CD4-positive, alpha-beta T cell treated with Interferon alpha-2 for 1 hour (primary cell): ENCODE results near the gene CHST2.
A peak's percentile ranks its signal among the peaks of the same experiment; 100 is the strongest.
"Not testable (repeated sequence)": the region's sequence is repeated elsewhere in the genome, so short reads cannot be mapped to it uniquely, and the experiment has no call there.

Experiments used
- DNase-seq, 2 donors: peaks; one replicate each; pipeline ENCODE4 v3.0.0-alpha.2; 2020 to 2022

CHST2 gene, protein sequence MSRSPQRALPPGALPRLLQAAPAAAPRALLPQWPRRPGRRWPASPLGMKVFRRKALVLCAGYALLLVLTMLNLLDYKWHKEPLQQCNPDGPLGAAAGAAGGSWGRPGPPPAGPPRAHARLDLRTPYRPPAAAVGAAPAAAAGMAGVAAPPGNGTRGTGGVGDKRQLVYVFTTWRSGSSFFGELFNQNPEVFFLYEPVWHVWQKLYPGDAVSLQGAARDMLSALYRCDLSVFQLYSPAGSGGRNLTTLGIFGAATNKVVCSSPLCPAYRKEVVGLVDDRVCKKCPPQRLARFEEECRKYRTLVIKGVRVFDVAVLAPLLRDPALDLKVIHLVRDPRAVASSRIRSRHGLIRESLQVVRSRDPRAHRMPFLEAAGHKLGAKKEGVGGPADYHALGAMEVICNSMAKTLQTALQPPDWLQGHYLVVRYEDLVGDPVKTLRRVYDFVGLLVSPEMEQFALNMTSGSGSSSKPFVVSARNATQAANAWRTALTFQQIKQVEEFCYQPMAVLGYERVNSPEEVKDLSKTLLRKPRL

DNA sequence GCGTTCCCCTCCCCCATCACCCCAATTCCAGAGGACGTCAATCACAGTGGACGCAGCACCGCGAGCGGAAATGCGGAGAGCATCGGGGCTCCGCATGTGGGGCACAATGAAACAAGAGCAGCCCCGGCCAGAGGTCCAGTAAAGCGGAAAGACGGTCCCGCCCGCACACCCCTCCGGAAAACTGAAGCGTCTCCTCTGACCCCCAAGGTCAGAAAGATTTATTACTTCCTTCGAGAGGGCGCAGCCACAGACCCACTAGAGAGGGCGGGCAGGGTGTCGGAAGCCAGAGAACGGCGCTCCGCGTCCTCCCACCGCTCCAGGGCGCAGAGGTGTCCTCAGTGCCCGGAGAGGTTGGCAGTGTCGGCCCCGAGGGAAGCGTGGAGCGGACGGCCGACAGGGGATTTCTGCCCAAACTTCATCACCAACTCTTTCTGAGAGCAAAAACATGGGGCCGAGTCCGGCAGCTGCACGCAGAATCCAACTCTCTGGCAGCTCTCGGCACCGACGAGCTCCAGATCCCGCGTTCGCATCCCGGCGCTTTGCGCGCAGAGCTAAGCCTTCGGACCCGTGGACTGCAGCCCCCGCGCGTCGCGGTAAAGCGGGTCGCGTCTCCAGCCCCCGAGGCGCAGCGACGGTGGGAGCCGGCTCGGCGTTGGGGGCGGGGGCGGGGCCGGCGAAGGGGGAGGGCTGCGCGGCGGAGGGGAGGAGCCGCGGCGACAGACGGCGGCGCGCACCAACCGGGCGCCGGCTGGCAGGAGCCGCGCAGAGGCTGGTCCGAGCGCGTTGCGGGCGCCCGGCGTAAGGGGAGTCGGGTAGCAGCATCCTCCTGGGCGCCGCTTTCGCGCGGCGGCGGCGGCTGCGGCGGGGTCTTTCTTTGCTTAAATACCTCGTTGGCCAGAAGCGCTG is at the start of gene CHST2:
Gene CHST2 (plus strand): TSS at position 763 of the 906 bp plus-strand sequence. CDS start 1,046 bp downstream, outside the sequence.
- peak; percentile 67 to 70 for DNase-seq

DNA sequence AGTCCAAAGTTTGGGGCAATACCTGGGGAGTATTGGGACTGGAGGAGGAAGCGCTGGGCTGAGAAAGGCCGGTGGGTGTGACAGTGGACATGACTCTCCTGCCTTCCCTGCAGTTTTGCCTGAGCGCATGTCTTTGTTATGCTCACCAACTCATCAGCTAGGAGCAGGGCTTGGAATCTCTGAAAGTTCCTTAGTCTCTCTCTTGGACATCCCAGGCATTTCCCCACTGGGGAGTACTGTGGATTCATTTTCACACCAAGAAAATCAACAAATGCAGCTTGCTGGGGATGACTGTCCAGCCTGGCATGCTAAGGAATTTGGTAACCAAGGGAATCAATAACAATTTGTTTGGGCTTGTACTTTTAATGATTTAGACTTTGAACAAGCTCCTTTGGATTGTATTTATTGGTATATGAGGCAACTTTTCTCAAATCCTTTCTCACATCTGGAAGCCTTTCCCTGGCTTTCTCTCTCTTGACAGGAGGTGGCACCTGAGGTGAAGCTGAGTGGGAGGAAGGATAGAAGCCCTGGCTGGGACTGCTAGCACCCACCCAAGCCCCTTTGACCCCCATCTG is 48.5 kb upstream of the CHST2 start:
- no peak for DNase-seq

DNA sequence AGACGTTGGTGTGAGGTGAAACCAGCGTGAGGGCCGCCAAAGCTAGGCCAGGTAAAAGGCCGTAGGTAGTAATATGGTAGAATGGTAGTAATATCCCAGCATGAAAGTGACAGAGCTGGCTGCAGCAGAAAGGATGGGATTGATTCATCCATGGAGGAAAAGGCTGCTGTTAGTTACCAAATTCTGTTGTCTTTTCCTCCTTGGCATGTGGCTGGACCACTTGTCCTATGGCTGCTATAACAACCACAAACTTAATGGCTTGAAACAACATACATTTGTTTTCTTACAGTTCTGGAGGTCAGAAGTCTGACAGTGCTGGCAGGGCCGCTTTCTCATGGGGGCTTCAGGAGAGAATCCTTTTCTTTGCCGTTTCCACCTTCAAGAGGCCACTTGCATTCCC is 47.8 kb upstream of the CHST2 start:
- no peak for DNase-seq

DNA sequence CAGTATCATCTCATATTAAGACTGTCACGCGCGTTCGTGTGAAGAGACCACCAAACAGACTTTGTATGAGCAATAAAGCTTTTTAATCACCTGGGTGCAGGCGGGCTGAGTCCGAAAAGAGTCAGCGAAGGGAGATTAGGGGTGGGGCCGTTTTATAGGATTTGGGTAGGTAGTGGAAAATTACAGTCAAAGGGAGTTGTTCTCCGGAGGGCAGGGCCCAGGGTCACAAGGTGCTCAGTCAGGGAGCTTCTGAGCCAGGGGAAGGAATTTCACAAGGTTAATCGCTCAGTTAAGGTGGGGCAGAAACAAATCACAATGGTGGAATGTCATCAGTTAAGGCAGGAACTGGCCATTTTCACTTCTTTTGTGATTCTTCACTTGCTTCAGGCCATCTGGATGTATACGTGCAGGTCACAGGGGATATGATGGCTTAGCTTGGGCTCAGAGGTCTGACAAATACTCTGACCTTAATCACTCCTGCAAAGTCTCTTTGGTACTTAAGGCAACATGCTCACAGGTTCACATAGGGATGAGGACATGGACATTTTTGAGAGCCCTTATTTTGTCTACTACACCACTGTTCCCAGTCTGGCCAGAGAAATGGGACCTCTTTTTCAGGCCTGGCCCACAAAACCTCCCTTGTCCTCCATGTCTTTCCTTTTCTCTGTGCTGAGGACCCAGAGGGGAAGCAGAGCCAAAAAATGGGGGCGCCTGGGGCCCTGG is 47.1 kb upstream of the CHST2 start:
- not testable (repeated sequence) for DNase-seq

DNA sequence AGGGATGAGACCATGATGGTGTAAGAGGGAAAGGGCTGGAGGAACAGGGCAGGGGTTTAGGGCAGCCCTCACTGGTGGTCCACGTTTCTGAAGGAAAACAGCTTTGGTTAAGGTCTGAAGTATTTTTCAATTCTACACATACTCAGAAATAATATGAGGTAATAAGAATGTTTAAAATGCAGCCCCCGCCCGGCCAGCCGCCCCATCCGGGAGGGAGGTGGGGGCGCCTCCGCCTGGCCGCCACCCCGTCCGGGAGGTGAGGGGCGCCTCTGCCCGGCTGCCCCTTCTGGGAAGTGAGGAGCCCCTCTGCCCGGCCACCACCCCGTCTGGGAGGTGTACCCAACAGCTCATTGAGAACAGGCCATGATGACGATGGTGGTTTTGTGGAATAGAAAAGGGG is 46.0 kb upstream of the CHST2 start:
- not testable (repeated sequence) for DNase-seq

DNA sequence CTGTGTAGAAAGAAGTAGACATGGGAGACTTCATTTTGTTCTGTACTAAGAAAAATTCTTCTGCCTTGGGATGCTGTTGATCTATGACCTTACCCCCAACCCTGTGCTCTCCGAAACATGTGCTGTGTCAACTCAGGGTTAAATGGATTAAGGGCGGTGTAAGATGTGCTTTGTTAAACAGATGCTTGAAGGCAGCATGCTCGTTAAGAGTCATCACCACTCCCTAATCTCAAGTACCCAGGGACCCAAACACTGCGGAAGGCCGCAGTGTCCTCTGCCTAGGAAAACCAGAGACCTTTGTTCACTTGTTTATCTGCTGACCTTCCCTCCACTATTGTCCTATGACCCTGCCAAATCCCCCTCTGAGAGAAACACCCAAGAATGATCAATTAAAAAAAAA is 45.6 kb upstream of the CHST2 start:
- DNase-seq, result not testable (repeated sequence)

DNA sequence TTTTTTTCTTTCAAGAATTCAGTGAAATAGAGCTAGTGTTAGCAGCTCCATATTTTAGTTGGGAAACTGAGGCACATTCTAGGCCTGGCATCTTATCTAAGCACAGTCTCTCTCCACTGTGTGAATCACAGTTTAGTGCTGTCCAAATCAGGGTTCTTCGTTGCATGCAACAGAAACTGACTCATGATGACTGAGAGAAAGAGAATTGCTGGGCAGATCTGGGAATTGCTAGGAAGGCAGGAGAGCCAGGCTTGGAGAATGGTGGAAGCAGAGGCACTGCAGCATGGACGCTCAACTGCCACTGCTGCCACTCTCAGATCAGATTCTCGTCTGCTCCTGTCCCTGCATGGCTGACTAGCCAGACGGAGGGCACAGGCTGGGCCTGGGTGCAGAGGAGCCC is 40.7 kb upstream of the CHST2 start:
- DNase-seq, result no peak

DNA sequence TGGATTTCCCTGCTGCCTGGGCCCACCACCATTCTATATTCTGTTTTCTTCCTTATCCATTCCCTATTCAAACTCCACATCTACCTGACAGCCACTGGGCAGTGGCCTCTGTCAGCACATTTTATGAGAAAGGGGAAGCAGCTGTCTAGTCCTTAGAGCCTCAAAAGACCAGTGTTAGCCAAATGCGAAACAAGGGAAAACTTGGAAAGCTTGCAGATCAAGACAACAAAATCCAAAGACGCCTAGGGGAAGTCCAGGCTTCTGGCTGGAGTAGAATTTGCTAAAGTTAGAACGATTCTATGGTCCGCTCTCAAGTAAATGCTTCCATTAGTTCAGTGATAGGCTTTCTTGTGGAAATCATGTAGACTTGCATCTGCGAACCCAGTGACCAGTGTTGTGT is 39.4 kb upstream of the CHST2 start:
- no peak for DNase-seq

DNA sequence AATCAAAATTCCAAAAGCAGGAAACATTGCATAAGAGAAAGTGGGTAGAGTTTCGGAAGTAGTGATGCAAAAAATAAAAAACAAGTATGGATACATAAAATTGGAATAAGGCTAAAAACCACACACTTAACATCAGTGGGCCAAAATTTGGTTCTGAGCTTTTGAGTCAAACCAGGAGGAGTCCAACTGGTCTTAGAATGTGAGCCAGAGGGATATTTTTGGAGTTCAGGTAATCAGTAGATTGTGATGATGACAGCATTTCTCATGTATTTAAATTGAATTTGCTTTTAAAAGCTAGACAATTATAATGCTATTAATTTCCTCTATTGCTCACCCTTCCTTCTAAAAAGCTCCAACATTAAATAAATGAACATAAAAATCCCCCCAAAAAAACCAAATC is 38.2 kb upstream of the CHST2 start:
- no peak for DNase-seq

DNA sequence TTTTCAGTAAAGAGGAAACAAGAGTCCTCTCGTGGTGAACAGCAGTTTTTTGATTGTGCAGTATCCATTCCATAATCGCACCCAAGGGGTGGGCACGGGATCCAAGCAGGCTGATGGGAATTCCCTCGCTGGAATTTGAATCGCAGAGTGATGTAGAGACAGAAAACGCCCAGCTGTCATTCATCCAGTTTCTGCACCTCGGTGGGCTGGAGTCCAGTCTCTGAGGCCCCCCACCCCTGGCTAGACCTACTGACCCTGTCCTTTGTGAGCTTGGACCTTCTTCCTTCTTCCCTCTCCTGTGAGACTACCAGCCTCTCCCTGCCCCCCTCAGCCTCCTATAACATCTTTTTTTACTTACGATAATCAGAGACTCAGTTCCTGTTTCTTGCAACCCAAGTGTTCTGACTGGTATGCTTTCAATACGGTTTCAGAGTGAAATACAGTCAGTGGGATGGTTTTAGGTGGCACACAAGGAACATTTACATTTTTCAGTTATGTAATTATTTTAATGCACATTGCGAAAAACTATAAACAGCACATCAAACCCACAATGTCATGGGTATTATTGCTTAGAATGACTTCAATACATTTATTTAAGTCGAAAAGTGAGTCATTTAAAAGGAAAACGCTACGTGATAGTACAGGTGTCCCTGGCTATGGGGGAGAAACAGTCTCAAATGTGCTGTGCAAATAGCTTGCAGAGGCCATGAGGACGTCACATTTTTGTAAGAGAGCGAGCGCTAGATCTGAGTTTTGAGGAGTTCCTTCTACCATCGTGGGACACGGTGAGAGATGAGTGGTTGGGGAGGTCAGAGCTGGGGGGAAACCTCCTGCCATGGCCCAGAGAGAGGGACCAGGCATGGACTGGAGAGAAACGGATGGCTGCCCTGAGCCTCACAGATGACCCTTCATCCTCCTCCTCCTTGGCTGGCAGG is 37.5 kb upstream of the CHST2 start:
- peak in 1 of 2 donors; percentile 15 for DNase-seq

DNA sequence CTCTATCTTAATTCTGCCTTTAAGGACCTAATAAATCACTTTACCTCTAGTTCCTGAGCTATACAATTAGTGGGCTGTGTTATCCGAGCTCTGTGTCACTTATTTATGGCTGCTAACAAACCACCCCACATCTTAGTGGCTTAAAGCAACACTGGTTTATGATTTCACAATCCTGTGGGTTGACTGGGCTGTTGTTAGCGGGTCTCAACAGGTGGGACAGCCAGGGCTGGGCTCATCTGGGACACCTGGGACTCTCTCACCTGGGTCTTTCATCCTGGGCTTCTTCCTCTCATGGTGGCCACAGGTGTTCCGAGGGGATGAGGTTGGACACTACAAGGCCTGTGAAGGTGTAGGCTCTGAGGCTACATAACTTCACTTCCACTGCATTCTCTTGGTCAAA is 35.8 kb upstream of the CHST2 start:
- no peak for DNase-seq

DNA sequence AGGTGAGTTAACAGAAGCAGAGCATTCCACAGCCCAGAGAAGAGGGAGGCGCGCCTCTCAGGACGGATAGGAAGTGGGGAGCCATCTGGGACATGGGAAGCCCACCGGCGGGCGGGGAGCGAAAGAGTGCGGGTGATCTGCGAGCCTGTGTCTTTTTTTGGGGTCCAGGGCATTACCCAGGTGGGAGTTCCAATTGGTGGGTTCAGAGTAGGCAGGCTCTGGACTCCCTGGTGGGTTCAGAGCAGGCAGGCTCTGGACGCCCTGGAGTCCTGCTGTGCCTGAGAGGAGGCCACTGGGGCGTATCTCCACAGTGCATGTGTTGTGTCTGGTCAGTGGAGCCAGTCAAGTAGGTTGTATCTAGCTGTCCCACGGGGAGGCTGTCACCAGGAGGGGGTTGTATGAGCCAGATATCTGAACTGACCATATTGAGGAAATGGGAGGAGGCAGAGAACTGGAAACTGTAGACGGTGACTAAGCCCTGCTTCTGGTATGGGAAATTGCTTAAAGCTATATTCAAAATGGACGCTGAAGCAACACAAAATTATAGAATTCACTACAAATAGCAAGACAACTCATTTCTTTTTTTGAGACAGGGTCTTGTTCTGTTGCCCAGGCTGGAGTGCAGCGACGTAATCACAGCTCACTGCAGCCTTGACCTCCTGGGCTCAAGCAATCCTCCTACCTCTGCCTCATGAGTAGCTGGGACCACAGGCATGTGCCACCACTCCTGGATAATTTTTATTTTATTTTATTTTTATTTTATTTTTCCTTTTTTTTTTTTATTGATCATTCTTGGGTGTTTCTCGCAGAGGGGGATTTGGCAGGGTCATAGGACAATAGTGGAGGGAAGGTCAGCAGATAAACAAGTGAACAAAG is 34.5 kb upstream of the CHST2 start:
- DNase-seq, result peak; percentile 14 to 60

DNA sequence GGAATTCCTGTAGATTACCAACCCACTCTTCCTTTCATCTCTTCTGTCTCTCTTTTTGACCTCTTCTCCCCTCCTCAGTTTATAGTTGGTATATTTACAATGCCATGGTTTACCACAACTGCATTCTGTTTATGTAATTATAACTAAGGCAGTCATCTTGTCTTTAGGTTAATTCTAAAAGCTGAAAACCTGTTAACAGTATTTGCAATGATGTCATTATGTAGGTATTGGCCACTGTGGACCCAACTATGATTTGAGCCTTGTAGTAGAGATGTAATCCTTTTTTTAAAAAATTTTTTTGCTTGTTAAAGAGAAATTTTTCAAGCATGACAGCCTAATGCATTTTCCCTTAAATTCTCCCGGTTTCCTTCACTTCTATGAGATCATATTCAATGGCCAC is 30.7 kb upstream of the CHST2 start:
- DNase-seq, result no peak

DNA sequence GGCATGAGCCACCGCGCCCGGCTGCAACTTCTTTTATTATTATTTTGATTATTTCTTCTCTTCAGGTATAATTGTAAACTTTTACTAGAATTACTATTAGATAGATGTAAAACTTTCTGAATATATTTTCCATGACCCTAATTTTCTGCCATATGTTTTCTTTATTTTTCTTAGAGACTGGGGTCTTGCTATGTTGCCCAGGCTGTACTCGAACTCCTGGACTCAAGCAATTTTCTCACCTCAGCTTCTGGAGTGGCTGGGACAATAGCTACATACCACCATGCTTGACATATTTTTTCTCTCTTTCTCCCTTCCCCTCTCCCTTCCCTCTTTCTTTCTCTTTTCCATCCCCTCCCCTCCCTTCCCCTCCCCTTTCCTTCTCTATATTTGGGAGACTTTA is 29.6 kb upstream of the CHST2 start:
- DNase-seq, result no peak

DNA sequence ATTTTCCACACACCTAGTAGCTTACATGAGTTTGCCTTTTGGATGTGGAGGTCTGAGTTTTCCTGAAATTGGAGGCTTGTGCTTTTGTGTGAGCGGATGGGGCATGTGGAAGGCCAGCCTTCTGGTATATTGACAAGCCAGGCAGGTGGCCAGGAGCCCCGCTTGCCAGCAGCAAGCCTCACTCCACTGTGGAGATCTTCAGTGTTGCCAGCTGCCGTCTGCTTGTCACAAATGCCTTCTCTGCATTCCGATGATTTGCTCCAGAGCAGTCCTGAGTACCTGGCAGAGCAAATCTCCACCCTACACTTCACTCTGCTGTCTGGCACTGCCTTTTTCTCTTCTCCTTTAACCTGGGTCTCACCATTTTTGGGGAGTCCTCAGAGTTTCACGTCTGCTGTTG is 29.1 kb upstream of the CHST2 start:
- no peak for DNase-seq

DNA sequence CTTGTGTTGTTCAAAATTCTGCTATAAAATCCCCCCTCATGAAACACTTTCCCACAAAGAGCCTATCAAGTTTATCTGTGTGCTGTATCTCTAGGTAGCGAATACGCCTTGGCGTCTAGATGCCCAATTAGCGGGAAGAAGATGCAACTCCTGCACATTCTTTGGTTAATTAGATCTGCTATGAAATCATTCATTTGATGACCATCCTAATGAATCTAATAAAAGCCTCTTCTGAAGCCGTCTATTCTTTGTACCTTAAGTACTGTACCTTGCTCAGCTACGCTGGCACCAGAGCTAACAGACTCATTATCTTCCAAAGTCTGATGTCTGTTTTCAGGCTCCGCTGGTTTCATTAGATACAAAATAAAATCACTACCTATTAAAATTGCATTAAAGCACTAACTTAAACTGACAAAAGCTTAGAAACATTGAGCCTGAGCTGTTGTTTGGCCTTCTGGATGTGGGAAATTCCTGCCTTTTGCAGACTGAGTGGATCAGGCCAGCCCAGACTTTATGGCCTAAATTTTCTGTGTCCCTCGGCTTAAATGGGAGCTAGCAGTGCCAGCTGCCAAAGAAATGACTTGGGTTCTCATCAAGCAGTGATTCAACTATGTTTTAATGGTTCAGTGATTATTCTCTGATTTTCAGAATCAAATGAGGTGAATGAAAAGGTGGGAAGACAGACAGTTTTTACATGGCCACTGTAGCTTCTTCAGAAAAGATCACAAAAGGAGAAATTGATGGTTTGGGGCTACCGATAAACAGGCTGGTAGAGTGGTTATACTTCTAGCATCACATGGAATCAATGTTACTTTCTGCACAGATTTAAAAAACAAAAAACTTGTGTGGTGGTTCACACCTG is 28.4 kb upstream of the CHST2 start:
- no peak for DNase-seq

DNA sequence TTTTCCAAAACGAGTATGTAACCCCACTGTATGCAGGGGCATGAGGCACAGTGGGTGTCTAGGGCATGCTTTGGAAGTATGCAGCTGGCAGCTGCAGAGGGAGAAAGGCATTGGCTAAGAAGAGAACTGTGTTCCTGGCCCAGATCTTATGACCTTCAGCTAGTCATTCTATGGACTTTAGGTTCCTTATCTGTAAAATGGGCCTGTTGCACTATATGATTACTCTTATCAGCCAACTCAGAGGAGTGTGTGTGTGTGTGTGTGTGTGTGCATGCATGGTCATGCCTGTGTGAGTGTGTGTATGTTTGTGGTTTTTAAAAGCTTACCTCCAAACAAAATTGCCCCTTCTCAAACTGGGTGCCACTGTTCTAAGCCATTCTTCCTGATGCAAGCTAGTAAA is 27.4 kb upstream of the CHST2 start:
- no peak for DNase-seq

DNA sequence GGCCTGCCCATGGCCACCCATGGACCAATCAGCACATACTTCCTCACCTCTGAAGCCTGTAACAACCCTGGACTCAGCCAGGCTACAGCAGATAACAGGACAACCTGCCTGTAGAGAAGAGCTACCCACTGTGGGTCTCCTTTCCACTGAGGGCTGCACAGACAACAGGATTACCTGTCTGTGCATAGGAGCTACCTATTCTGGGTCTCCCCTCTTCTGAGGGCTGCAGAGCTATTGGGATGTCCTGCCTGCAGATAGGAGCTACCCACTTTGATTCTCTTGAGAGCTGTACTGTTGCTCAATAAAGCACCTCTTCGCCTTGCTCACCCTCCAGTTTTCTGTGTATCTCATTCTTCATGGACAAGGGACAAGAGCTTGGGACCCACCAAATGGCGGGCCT is 23.8 kb upstream of the CHST2 start:
- DNase-seq, result no peak

DNA sequence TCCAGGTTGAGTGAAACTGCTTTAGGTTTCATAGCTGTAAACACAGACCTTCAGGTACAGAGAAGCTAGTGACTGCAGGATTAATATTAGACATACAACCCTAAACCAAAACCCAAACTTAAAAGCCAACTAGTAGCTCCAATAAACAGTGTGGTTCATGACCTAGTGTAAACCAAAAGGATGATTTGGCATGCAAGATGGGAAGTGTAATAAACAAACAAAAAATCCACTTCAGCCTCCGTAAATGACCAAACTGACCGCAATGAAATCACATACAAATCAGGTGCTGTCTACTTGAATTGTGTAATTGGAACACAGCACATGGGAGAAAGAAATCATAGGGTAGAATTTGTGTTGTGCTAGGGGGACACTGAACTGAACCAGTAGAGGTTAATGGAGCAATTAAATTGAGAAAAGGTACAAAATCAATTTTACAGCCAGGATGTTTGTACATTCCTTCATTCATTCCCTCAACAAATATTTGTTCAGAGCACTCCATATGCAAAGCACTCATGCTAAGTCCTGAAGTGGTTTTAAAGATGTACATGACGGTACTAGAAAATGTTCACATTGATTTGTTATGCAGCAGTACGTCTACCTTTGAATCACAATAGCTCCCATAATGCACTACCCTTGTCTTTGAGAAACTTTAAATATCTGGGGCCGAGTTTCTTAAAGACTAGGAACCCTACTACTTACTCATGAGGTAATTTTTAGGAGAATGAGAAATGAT is 21.4 kb upstream of the CHST2 start:
- DNase-seq, result no peak
